ENCODE data around the gene PLCD4. TPM values are rescaled to one million over a fixed set of nuclear protein-coding genes. Genes with fewer than 3 reads are reported as not detected.

PLCD4 gene
- polyA plus RNA-seq, 1 donor from 2014 or later: 4.9 TPM

DNA sequence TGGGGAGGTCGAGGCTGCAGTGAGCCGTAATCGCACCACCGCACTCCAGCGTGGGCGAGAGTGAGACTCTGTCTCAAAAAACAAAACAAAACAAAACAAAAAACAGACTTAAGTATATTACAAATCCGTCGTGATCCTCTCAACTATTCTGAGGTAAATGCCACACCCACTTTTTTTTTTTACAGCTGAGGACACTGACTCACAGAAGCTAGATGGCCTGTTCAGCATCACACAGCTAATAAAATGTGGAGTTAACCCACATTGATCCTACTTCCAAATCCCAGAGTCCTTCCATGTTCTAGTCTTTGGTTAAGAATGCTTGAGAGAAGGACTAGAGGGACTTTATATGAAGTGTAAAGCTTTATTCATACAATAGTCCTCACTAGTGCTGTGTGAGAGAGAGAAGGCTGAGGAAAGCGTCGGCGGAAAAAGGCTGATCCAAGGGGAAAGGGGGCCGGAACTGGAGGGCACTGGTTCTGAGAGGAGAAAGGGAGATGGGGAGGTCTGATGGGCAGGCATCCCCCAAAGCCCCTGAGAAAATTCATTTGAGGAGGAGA lies 63.5 kb downstream of the PLCD4 start:
- no peak for TF ChIP-seq RAD21 (conservative IDR thresholded peaks at IDR 0.05)
- no peak for TF ChIP-seq POLR2AphosphoS5 (IDR thresholded peaks at IDR 0.05)
- no peak for TF ChIP-seq MXI1 (conservative IDR thresholded peaks at IDR 0.05; ENCODE audit: poor library complexity, severe bottlenecking)
- TF ChIP-seq EP300 (conservative IDR thresholded peaks at IDR 0.05; ENCODE audit: poor library complexity, severe bottlenecking): no peak
- TF ChIP-seq EZH2 (IDR thresholded peaks at IDR 0.05; ENCODE audit: borderline replicate concordance, insufficient read depth, low read length, poor library complexity, severe bottlenecking): no peak
- TF ChIP-seq SMC3 (conservative IDR thresholded peaks at IDR 0.05; ENCODE audit: poor library complexity): no peak
- TF ChIP-seq, protein P1, sequence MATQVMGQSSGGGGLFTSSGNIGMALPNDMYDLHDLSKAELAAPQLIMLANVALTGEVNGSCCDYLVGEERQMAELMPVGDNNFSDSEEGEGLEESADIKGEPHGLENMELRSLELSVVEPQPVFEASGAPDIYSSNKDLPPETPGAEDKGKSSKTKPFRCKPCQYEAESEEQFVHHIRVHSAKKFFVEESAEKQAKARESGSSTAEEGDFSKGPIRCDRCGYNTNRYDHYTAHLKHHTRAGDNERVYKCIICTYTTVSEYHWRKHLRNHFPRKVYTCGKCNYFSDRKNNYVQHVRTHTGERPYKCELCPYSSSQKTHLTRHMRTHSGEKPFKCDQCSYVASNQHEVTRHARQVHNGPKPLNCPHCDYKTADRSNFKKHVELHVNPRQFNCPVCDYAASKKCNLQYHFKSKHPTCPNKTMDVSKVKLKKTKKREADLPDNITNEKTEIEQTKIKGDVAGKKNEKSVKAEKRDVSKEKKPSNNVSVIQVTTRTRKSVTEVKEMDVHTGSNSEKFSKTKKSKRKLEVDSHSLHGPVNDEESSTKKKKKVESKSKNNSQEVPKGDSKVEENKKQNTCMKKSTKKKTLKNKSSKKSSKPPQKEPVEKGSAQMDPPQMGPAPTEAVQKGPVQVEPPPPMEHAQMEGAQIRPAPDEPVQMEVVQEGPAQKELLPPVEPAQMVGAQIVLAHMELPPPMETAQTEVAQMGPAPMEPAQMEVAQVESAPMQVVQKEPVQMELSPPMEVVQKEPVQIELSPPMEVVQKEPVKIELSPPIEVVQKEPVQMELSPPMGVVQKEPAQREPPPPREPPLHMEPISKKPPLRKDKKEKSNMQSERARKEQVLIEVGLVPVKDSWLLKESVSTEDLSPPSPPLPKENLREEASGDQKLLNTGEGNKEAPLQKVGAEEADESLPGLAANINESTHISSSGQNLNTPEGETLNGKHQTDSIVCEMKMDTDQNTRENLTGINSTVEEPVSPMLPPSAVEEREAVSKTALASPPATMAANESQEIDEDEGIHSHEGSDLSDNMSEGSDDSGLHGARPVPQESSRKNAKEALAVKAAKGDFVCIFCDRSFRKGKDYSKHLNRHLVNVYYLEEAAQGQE (IDR thresholded peaks at IDR 0.05; ENCODE audit: borderline replicate concordance): no peak
- TF ChIP-seq TAF1 (IDR thresholded peaks at IDR 0.05; ENCODE audit: low read depth): no peak
- TF ChIP-seq, protein P2, sequence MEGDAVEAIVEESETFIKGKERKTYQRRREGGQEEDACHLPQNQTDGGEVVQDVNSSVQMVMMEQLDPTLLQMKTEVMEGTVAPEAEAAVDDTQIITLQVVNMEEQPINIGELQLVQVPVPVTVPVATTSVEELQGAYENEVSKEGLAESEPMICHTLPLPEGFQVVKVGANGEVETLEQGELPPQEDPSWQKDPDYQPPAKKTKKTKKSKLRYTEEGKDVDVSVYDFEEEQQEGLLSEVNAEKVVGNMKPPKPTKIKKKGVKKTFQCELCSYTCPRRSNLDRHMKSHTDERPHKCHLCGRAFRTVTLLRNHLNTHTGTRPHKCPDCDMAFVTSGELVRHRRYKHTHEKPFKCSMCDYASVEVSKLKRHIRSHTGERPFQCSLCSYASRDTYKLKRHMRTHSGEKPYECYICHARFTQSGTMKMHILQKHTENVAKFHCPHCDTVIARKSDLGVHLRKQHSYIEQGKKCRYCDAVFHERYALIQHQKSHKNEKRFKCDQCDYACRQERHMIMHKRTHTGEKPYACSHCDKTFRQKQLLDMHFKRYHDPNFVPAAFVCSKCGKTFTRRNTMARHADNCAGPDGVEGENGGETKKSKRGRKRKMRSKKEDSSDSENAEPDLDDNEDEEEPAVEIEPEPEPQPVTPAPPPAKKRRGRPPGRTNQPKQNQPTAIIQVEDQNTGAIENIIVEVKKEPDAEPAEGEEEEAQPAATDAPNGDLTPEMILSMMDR (IDR thresholded peaks at IDR 0.05; ENCODE audit: poor library complexity, severe bottlenecking): no peak
- Histone ChIP-seq H4K20me1 (ENCODE audit: insufficient read depth) (no peaks in the 10 kb centered on the region), H3K9me3 (ENCODE audit: low read length) (no peaks in the 10 kb centered on the region), H3K79me2 (replicated peaks; ENCODE audit: insufficient read depth, low read length) (peaks cover 13% of the 10 kb centered on the region), H3K4me3 (ENCODE audit: low read length) (peak overlapping the region; percentile 80), H3K27me3 (ENCODE audit: insufficient read depth, low read depth, low read length) (no peaks in the 10 kb centered on the region), H3F3A (ENCODE audit: insufficient read depth, low read length, poor library complexity, severe bottlenecking) (no peaks in the 10 kb centered on the region), H2AFZ (ENCODE audit: low read depth, low read length) (peak overlapping the region; percentile 70), H3K9ac (ENCODE audit: low read length) (peak overlapping the region; percentile 84), H3K27ac (ENCODE audit: low read length) (peak overlapping the region; percentile 77), H3K4me2 (ENCODE audit: low read length) (peak overlapping the region; percentile 100), H3K36me3 (ENCODE audit: insufficient read depth, low read length) (no peaks in the 10 kb centered on the region), H3K9me2 (ENCODE audit: insufficient read depth, low read length) (no peaks in the 10 kb centered on the region)

DNA sequence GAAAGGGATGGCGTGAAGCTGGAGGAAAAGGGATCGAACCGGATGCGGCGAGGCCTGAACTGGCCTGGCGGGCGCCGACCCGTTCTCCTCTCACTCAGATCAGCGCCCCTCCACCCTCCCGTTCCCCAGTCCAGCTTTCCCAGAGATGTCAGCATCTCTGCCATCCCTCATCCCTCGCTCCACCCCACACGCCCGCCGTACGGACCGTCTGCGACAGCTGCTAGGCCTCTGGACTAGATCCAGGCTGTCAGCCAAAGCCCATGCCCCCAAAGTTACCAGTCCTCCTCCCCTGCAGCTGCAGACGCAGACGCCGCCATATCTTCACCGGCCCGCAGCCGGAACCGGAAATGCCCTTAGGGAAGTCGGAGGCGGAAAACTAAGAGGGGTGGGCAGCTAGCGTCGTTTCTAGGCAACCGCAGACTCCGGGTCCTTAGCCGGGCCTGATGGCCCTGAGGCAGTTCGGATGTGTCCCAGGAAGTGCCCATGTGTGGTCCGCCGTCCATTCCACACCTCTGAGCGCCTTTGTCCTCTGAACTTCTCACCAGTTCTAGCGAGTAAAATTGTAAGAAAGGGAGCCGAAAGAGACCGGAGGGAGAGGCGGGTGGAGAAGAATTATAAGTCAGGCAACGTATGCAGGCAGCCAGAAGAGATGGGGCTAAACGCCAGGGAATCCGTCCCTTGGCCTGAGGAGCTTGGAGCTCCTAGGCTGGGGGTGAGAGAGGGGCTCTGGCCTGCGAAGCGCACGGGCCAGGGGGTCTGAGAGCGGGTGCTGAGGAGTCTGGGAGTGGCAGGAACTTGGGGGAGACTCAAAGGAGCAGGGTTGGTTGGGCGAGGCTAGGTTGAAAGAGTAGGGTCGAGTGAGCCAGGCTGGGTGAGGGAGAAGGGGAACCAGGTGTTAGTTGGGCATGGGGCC lies 64.2 kb downstream of the PLCD4 start, which contains the start of the genes RNF25 and STK36:
Gene RNF25, minus strand, starts transcription at position 349 of the 913 bp plus-strand sequence. Its CDS starts 32 bp downstream, at position 317.
Gene STK36, plus strand, starts transcription at position 433 of the 913 bp plus-strand sequence. CDS start 744 bp downstream, outside the sequence.
- TF ChIP-seq EZH2 (IDR thresholded peaks at IDR 0.05; ENCODE audit: borderline replicate concordance, insufficient read depth, low read length, poor library complexity, severe bottlenecking) (no peak), TAF1 (IDR thresholded peaks at IDR 0.05; ENCODE audit: low read depth) (peak; percentile 77), POLR2AphosphoS5 (IDR thresholded peaks at IDR 0.05) (peak; percentile 96), RAD21 (conservative IDR thresholded peaks at IDR 0.05) (no peak), EP300 (conservative IDR thresholded peaks at IDR 0.05; ENCODE audit: poor library complexity, severe bottlenecking) (no peak), MXI1 (conservative IDR thresholded peaks at IDR 0.05; ENCODE audit: poor library complexity, severe bottlenecking) (peak; percentile 91), SMC3 (conservative IDR thresholded peaks at IDR 0.05; ENCODE audit: poor library complexity) (peak; percentile 28)
- TF ChIP-seq, protein P2 (IDR thresholded peaks at IDR 0.05; ENCODE audit: poor library complexity, severe bottlenecking): no peak
- TF ChIP-seq, protein P1 (IDR thresholded peaks at IDR 0.05; ENCODE audit: borderline replicate concordance): peak; percentile 79
- no peaks in the 10 kb centered on the region for H3K27me3 ChIP-seq (ENCODE audit: insufficient read depth, low read depth, low read length)

More for the DNA sequence above, 64.2 kb downstream of the PLCD4 start, which contains the start of the genes RNF25 and STK36:
- H3K9me2 ChIP-seq (ENCODE audit: insufficient read depth, low read length): no peaks in the 10 kb centered on the region
- H3K4me2 ChIP-seq (ENCODE audit: low read length): peak within 1 kb of the TSS; percentile 100
- peak within 1 kb of the TSS; percentile 80 for H3K4me3 ChIP-seq (ENCODE audit: low read length)
- peak within 1 kb of the TSS; percentile 77 for H3K27ac ChIP-seq (ENCODE audit: low read length)
- H3F3A ChIP-seq (ENCODE audit: insufficient read depth, low read length, poor library complexity, severe bottlenecking): no peaks in the 10 kb centered on the region
- H3K79me2 ChIP-seq (replicated peaks; ENCODE audit: insufficient read depth, low read length): peaks cover 13% of the 10 kb centered on the region
- H4K20me1 ChIP-seq (ENCODE audit: insufficient read depth): no peaks in the 10 kb centered on the region
- no peaks in the 10 kb centered on the region for H3K9me3 ChIP-seq (ENCODE audit: low read length)
- H3K9ac ChIP-seq (ENCODE audit: low read length): peak within 1 kb of the TSS; percentile 84
- H3K36me3 ChIP-seq (ENCODE audit: insufficient read depth, low read length): no peaks in the 10 kb centered on the region
- peak within 1 kb of the TSS; percentile 85 for H2AFZ ChIP-seq (ENCODE audit: low read depth, low read length)

All from neural cell (in vitro differentiated cells).